GM19438 (cell line): ENCODE measurements around the gene MEGF6.

Experiments
- ATAC-seq: cut with Tn5 transposase; IDR thresholded peaks from one replicate; pipeline ENCODE4 v1.9.1; 2021; ENCODE audit warnings: low read depth; ENCODE audit not compliant: unreplicated experiment

MEGF6 gene

DNA sequence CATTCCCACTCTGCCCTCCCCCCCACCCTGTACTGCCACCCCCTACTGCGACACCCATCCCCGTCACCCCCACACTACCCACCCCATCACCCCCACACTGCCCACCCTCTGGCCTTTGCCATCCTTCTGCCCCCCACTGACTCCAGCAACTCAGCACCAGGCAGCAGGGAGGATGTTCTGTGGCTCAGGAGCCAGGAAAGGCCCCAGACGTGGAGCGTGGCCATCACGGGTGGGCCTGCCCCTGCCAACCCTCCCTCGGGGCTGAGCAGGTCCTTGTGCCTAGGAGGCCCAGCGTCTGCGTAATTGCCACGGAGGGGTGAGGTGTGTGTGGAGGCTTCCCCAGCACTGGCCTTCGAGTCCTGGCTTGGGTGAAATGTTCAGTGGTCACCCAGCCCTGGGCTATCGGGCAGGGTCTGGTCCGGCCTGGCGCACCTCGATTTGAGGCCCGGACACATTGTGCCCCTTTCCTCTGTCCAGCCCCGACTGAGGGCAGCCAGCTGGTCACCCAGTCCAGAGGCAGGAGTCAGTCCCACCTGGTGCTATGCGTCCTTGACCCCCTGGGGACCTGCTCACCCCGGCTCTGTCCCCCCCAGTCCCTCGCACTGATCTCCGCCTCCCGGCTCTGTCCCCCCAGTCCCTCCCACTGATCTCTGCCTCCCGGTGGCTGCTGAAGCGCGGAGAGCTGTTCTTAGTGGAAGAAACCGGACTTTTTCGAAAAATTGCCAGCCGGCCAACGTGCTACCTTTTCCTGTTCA, 133.9 kb downstream of the MEGF6 start:
- no peak for ATAC-seq

DNA sequence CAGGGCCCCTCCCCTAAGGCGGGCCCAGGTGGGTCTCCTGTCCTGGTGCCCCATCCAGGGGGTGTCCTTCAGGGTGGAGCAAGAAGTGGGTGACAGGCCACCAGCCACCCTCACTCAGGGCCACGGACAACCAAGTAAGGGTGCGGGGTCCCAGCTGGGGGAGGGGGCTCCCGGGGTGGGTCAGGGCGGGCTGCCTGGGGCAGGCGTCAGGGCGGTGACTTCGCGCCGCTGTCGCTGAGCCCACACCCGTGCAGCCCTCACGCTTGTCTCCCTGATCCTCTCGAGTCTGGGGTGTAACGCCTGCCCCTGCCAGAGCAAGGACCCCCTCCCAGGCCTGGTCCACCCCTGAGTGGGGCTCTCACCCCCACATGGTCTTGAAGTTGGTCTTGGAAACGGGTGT, 134.6 kb downstream of the MEGF6 start:
- ATAC-seq = no peak

GRCh38 chr1:3475839-3476573, 135.3 kb downstream of the MEGF6 start:
- no peak for ATAC-seq

DNA sequence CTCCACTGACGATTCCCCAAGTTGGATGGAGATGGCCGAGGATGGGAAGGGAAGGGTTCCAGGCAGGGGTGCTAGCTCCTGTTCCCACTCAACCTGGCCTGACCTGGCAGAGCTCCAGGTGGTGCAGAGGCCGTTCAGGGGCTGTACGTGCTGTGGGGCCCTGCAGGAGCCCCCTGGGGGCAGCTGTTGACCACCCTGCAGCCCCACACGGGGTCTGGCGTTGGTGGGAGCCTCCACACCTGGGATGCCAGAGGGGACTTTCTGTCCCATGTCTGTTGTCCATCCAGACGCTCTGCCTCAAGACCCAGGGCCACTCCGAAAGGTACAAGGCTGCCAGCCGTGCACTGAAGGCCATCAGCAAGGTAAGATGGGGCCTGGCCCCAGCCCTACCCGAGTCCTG, 136.9 kb downstream of the MEGF6 start:
- ATAC-seq = no peak

- no peak for ATAC-seq
These were observed 137.3 kb downstream of the MEGF6 start for GRCh38 chr1:3474016-3474415.

- no peak for ATAC-seq
These were observed 137.9 kb downstream of the MEGF6 start for GRCh38 chr1:3473381-3473844.

GRCh38 chr1:3472906-3473305, 138.4 kb downstream of the MEGF6 start:
- ATAC-seq = no peak

GRCh38 chr1:3472088-3472850, 139.0 kb downstream of the MEGF6 start:
- no peak for ATAC-seq

DNA sequence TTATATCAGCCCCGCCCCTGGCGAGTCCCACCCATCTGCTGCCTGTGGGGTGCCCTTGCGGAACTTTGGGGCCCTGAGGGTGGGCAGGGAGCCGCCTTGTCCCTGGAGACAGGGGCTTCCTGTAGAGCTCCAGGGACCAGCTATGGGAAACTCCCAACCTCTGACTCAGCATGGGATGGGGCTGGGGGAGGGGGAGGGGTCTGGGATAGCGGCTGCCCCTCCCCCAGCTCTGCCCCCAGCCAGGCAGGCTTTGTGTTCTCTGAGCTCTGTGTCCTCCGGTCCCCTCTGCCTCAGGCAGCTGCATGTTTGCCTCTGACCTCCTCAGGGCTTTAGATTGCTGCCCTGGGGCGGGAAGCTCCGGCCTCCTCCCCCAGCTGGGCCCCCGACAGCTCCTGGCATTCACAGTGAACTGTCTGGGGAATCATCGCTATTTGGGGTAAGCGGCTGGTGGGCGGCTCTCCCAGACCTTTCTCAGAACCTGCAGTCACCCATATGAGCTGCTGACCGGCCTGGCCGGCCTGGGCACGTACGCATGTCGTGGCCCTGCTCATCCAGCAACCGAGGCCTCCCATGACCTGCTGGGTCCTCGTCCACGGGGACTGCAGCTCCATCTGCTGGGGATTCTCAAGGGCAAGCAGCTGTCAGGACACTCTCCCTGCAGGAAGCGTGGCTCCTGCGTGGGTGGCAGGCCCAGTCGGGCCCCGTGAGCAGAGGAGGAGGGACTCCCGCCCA, 139.8 kb downstream of the MEGF6 start:
- ATAC-seq = no peak

DNA sequence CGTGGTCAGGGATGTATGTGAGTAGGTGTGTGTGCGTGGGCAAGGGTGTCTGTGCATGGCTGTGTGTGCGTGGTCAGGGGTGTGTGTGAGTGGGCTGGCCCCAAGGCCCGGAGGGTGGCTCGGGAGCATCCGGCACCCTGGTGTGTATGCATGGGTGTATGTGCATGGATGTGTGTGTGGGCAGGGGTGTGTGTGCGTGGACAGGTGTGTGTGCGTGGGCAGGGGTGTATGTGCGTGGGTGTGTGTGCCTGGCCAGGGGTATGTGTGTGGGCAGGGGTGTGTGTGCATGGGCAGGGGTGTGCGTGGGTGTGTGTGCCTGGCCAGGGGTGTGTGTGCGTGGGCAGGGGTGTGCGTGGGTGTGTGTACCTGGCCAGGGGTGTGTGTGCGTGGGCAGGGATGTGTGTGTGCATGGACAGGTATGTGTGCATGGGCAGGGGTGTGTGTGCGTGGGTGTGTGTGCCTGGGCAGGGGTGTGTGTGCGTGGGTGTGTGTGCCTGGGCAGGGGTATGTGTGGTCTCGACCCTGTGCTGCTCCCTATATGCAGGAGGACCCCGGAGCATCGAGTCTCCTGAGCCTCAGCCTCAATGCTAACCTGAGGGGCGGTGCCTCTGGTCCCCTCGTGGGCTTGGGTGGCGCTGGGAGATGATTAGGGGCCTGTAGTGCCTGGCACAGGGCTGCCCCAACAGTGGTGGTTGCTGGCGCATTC, 140.5 kb downstream of the MEGF6 start:
- no peak for ATAC-seq

- no peak for ATAC-seq
These were observed 141.3 kb downstream of the MEGF6 start for GRCh38 chr1:3469849-3470649.

GRCh38 chr1:3469104-3469848, 142.0 kb downstream of the MEGF6 start:
- no peak for ATAC-seq

- ATAC-seq = no peak
These were observed 142.8 kb downstream of the MEGF6 start for GRCh38 chr1:3468236-3469103.

DNA sequence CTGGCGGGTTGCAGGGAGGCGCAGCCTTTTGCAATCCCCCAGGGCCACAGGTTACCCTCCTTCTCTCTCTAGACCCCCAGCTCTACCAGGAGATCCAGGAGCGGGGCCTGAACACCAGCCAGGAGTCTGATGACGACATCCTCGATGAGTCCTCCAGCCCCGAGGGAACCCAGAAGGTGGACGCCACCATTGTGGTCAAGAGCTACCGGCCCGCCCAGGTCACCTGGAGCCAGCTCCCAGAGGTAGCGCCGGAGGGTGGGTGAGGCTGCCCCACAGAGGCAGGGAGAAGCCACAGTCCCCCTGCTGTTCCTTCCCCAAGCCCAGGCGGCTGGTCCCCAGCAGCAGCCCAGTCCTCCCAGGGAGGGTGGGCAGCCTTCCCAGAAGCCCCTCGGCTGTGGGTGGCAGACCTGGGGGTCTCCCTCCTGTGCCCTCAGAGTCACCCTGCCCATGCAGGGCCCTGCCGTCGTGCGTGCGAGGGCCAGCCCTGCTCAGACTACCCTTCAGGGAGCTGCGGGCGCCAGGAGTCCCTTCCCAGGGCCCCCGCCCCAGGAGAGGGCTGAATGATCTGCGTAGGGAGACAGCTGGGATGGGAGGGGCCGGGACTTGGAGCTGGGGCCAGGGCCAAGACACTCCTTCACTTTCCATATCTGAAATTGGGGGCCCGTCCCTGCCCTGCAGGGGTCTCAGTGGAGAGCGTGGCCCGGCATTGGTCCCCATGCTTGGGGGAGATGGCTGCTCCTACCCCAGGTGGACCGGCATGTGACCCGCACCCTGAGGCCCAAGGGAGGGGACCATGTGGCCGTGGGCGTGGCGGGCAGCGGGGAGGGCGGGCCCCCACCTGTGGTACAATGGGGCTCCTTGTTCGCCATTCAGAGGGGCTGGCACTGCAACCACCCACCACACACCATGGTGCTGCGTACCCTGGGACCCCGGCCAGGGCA, 143.9 kb downstream of the MEGF6 start:
- ATAC-seq = no peak

- ATAC-seq = no peak
These were observed 144.8 kb downstream of the MEGF6 start for GRCh38 chr1:3466366-3467075.

- no peak for ATAC-seq
These were observed 145.4 kb downstream of the MEGF6 start for GRCh38 chr1:3465935-3466321.
